GM12878 (cell line): Measurements from ENCODE around the gene ZSCAN4. TPM values are rescaled to one million over a fixed set of nuclear protein-coding genes. Genes with fewer than 3 reads are reported as not detected.

Experiments used
- ATAC-seq: fragments of 200-7000 bp; cut with Tn5 transposase; 3 replicates; pipeline ENCODE4 v1.9.1; 2020; ENCODE audit warnings: mild to moderate bottlenecking, moderate library complexity
- BruUV-seq: library from RNA; stranded (reverse); fragments of 400-500 nt; replicated peaks from 2 replicates; lab custom pipeline; 2021; lab: Mats Ljungman, UMichigan
- CTCF ChIA-PET: fragments of 300-600 bp; sonication (Branson Sonifier 250); formaldehyde crosslinking; extraction: SDS; loops from one replicate; lab custom pipeline; 2021; ENCODE audit warnings: inconsistent platforms; lab: Yijun Ruan, JAX
- POLR2A ChIA-PET: fragments of 350-600 bp; formaldehyde crosslinking; extraction: SDS; loops from one replicate; lab custom pipeline; 2021; ENCODE audit warnings: inconsistent platforms; lab: Charles Lee
- RAD21 ChIA-PET: fragments of 300-600 bp; sonication (Branson Sonifier 250); formaldehyde crosslinking; loops from one replicate; lab custom pipeline; 2023; ENCODE audit warnings: antibody characterized with exemption; ENCODE audit not compliant: unreplicated experiment; lab: Charles Lee
- SMC1A ChIA-PET: fragments of 300-600 bp; sonication (Branson Sonifier 250); formaldehyde crosslinking; loops from one replicate; lab custom pipeline; 2023; ENCODE audit not compliant: unreplicated experiment, uncharacterized antibody; lab: Charles Lee
- DNase-seq: peaks from one replicate; pipeline ENCODE4 v3.0.0-alpha.2; 2011; ENCODE audit warnings: low read depth, low spot score
- FAIRE-seq: peaks from 3 replicates; lab custom pipeline; 2011; peaks lifted over from hg19 to GRCh38; lab: Jason Lieb, UNC
- H2AFZ ChIP-seq: 2 replicates; pipeline ENCODE4 v1.6.0; 2011; ENCODE audit warnings: low read depth, low read length, control low read depth; ENCODE audit not compliant: control insufficient read depth
- H3K27ac ChIP-seq: 2 replicates; pipeline ENCODE4 v1.5.1; 2011; ENCODE audit warnings: control low read depth; ENCODE audit not compliant: control insufficient read depth, insufficient read depth
- H3K27me3 ChIP-seq, 2 experiments: replicated peaks in 1 of 2; 2 replicates each; pipeline versions ENCODE4 v1.6.0 to v1.6.1; 2011; ENCODE audit warnings: low read length in 1 of 2; ENCODE audit not compliant: control insufficient read depth in 2 of 2, insufficient read depth in 2 of 2
- H3K36me3 ChIP-seq, 2 experiments: 2 replicates each; pipeline ENCODE4 v1.5.1; 2011; ENCODE audit warnings: low read length in 1 of 2; ENCODE audit not compliant: control insufficient read depth in 2 of 2, insufficient read depth in 2 of 2
- H3K4me1 ChIP-seq: 2 replicates; pipeline ENCODE4 v1.6.1; 2011; ENCODE audit warnings: mild to moderate bottlenecking, low read length, moderate library complexity, mixed read lengths; ENCODE audit not compliant: control insufficient read depth, insufficient read depth
- H3K4me2 ChIP-seq: 2 replicates; pipeline ENCODE4 v1.6.0; 2011; ENCODE audit warnings: control low read depth; ENCODE audit not compliant: control insufficient read depth, insufficient read depth
- H3K4me3 ChIP-seq: fragments of 200-600 bp; sonication (generic); 2 replicates; pipeline ENCODE4 v1.5.1; 2016
- H3K79me2 ChIP-seq: 2 replicates; pipeline ENCODE4 v1.6.0; 2011; ENCODE audit warnings: low read length; ENCODE audit not compliant: control insufficient read depth, insufficient read depth
- H3K9ac ChIP-seq: 2 replicates; pipeline ENCODE4 v1.8.0; 2011; ENCODE audit warnings: low read length, control low read depth, mixed read lengths; ENCODE audit not compliant: control insufficient read depth, insufficient read depth
- H3K9me3 ChIP-seq: replicated peaks from 3 replicates; pipeline ENCODE4 v1.5.1; 2011; ENCODE audit warnings: mild to moderate bottlenecking, low read length; ENCODE audit not compliant: control insufficient read depth, insufficient read depth
- H4K20me1 ChIP-seq: 2 replicates; pipeline ENCODE4 v1.6.0; 2011; ENCODE audit not compliant: control insufficient read depth, insufficient read depth
- CHD1 ChIP-seq: IDR thresholded peaks from 2 replicates; pipeline ENCODE4 v1.6.1; 2012; ENCODE audit warnings: low read depth, low read length, improper control_type of control experiment
- E2F8 ChIP-seq: fragments of 450-650 bp; IDR thresholded peaks from 2 replicates; pipeline ENCODE4 v1.6.1; 2018; ENCODE audit warnings: mild to moderate bottlenecking, low read depth, moderate library complexity; ENCODE audit not compliant: partially characterized antibody
- ELK1 ChIP-seq: IDR thresholded peaks from 2 replicates; pipeline ENCODE4 v1.6.1; 2012; ENCODE audit warnings: low read depth, low read length, improper control_type of control experiment
- GATAD2B ChIP-seq: fragments of 450-650 bp; conservative IDR thresholded peaks from 2 replicates; pipeline ENCODE4 v1.6.1; 2017; ENCODE audit warnings: low read depth, mild to moderate bottlenecking, moderate library complexity
- POLR2AphosphoS5 ChIP-seq: IDR thresholded peaks from 2 replicates; pipeline ENCODE4 v1.6.1; 2011; ENCODE audit warnings: mild to moderate bottlenecking, low read length, inconsistent platforms
- SKIL ChIP-seq: fragments of 450-650 bp; IDR thresholded peaks from 2 replicates; pipeline ENCODE4 v1.6.1; 2017; ENCODE audit warnings: mild to moderate bottlenecking, low read depth, inconsistent platforms; ENCODE audit not compliant: poor library complexity, severe bottlenecking
- SRF ChIP-seq, 2 experiments: IDR thresholded peaks; 2 replicates each; pipeline ENCODE4 v1.6.1; 2011; ENCODE audit warnings: low read depth in 2 of 2, low read length in 2 of 2, mild to moderate bottlenecking in 1 of 2, moderate library complexity in 1 of 2
- WRNIP1 ChIP-seq: IDR thresholded peaks from 2 replicates; pipeline ENCODE4 v1.6.1; 2011; ENCODE audit warnings: low read depth, low read length, improper control_type of control experiment, borderline replicate concordance
- ZNF687 ChIP-seq: fragments of 450-650 bp; IDR thresholded peaks from 2 replicates; pipeline ENCODE4 v1.6.1; 2017; ENCODE audit warnings: mild to moderate bottlenecking, moderate library complexity
- WGBS: methylation state at CpG from one replicate; pipeline ENCODE4 v1.1.6; 2016; ENCODE audit warnings: low lambda C conversion rate; ENCODE audit not compliant: insufficient replicate concordance, insufficient coverage; ENCODE audit errors: missing lambda C conversion rate; 5-methylcytosine and 5-hydroxymethylcytosine counted together
- in situ Hi-C: fragments of 300-500 bp; cut with MboI; formaldehyde crosslinking; loops from 9 replicates; pipeline ENCODE4 v1.14.3; 2018; ENCODE audit warnings: mixed read lengths
- intact Hi-C: fragments of 100-400 bp; cut with micrococcal nuclease; formaldehyde crosslinking; loops from one replicate; pipeline ENCODE4 v1.14.2; 2022; ENCODE audit not compliant: unreplicated experiment
- polyA plus RNA-seq, 11 experiments: library from polyadenylated mRNA; depleted of rRNA in 4 of 11; unstranded in 6 of 11; stranded (reverse) in 5 of 11; fragments of >200 nt; fragmentation: Nextera tagmentation in 4 of 11; fragmentation: Illumina TruSeq in 1 of 11; extraction: Ambion mirVana in 4 of 11; extraction: Trizol in 1 of 11; gene quantifications; 1 replicate in 1 of 11; 2 replicates in 10 of 11; pipeline versions ENCODE4 v1.2.1 to v1.2.3, GENCODE V29; 2011 to 2016; ENCODE audit warnings: inconsistent platforms in 2 of 11, missing spikeins in 2 of 11, low read depth in 1 of 11
- total RNA-seq, 4 experiments: library from RNA; depleted of rRNA in 3 of 4; stranded (reverse); fragments of >200 nt in 3 of 4; fragmentation: Illumina TruSeq in 1 of 4; extraction: Trizol in 1 of 4; gene quantifications; 2 replicates each; pipeline versions ENCODE4 v1.2.1 to v1.2.3, GENCODE V29; 2013 to 2021

ZSCAN4 gene
- total and polyA plus RNA-seq, 10 of the 15 experiments (the other 5 are each of a cell fraction or from before 2014, with no cell fraction given): 0.04 to 0.10 (median 0.06) TPM; not detected in 7

DNA sequence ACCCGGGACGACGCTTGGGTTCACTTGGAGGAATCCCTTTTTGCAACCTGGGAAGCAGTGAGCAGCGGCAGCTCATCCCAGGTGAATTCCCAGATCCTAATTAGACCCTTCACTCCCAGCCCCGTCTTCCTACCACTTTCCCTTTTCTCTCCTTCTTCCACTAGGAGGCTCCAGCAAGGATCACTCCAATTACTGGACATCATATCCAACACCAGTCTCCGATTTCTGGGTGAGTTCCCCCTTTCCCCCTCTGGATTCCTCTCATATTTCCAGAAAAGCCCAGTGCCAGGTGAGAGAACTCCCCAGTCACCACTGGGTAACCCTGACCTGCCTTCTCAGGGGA, 17.1 kb upstream of the ZSCAN4 start:
- ChIA-PET SMC1A (no interaction called here), RAD21 (no interaction called here), POLR2A (no interaction called here), CTCF (no interaction called here)
- 45% methylated on average over 6 of the region's 6 CpGs for WGBS
- H3K27ac ChIP-seq: no peak overlapping the region
- BruUV-seq: no TSS peak
- in situ Hi-C loops: no loop called here
- H2AFZ ChIP-seq: no peak overlapping the region
- H3K9ac ChIP-seq: no peak overlapping the region
- no peaks in the 10 kb centered on the region for H3K79me2 ChIP-seq
- ATAC-seq (no peak), DNase-seq (no peak), FAIRE-seq (no peak)
- no peaks in the 10 kb centered on the region for H3K36me3 ChIP-seq
- H3K27me3 ChIP-seq: no peaks in the 10 kb centered on the region
- no peak overlapping the region for H3K4me2 ChIP-seq
- TF ChIP-seq CHD1: no peak
- TF ChIP-seq POLR2AphosphoS5: no peak
- TF ChIP-seq ELK1: no peak
- TF ChIP-seq SKIL: no peak
- no peak for TF ChIP-seq GATAD2B
- TF ChIP-seq ZNF687: no peak
- no peak for TF ChIP-seq SRF (IDR thresholded peaks at IDR 0.05; ENCODE audit: low read depth in 2 of 2, low read length in 2 of 2)
- TF ChIP-seq E2F8: no peak
- no peak for TF ChIP-seq WRNIP1
- H3K9me3 ChIP-seq: peaks cover 2% of the 10 kb centered on the region; the same call in 1 of the 3 replicates
- H3K4me3 ChIP-seq: no peak overlapping the region
- intact Hi-C loops: no loop called here
- no peaks in the 10 kb centered on the region for H4K20me1 ChIP-seq
- H3K4me1 ChIP-seq: no peaks in the 10 kb centered on the region
